GM23248 (cell line): ENCODE data around the gene VGF.

ENCODE experiments used
- EZH2 ChIP-seq: fragments of 200-600 bp; sonication (generic); IDR thresholded peaks from 2 replicates; pipeline ENCODE4 v1.6.1; 2018; ENCODE audit warnings: antibody characterized with exemption, mild to moderate bottlenecking; ENCODE audit not compliant: insufficient read depth, poor library complexity, severe bottlenecking
- EZH2phosphoT487 ChIP-seq: fragments of 200-600 bp; sonication (generic); IDR thresholded peaks from 2 replicates; pipeline ENCODE4 v1.6.1; 2018; ENCODE audit warnings: antibody characterized with exemption, moderate library complexity, mild to moderate bottlenecking, low read depth; ENCODE audit not compliant: insufficient read depth

- TF ChIP-seq EZH2 (no peak), EZH2phosphoT487 (no peak)
Observed at GRCh38 chr7:101162551-101163278, 2.7 kb downstream of the VGF start.
